ENCODE results near the gene CRACR2B. TPM values are rescaled to one million over a fixed set of nuclear protein-coding genes. Genes with fewer than 3 reads are reported as not detected.

CRACR2B gene
- total and polyA plus RNA-seq, 2 donors from 2014 or later = 16.5 to 22.6 TPM

DNA sequence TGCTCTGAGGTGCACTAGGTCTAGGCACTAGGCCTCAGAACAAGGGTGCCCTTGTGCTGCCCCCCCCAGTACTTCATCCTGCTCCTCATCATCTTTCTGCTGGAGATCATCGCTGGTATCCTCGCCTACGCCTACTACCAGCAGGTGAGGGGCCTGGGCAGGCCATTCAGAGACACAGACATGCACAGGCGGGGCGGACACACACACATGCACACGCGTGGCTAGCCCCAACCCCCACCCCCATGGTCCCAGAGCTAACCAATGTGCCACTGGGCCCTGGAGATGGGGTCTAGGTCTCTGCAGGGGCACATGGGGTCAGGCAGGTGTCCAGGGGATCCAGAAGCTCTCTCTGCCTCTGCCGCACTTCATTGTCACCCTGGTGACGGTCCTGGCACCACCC, 9.0 kb downstream of the CRACR2B start:
- DNase-seq = no peak
- H3K27ac ChIP-seq (ENCODE audit: low read depth in 2 of 2, low read length in 2 of 2) = no peak overlapping the region

DNA sequence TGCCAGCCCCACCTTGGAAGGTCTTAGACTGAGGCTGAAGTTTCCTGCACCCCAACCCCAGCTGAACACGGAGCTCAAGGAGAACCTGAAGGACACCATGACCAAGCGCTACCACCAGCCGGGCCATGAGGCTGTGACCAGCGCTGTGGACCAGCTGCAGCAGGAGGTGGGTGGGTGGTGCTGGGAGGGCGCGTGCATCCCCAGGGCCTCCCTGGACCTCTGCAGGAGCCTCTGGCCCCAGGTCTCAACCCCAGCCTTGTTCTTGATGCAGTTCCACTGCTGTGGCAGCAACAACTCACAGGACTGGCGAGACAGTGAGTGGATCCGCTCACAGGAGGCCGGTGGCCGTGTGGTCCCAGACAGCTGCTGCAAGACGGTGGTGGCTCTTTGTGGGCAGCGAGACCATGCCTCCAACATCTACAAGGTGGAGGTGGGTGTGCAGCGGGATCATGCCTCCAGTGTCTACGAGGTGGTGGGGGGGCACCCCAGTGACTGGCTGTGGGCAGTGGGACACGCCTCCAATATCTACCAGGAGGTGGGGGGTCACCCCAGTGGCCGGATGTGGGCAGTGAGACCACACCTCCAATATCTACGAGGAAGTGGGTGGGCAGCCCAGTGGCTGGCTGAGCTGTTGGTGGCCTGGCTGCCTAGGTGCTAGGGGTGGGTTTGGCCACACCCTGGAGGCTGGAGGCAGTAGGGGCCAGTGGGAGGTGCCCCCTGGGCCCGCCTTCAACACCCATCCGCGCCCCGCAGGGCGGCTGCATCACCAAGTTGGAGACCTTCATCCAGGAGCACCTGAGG, 9.7 kb downstream of the CRACR2B start:
- Histone ChIP-seq H3K4me3 (ENCODE audit: low read length in 3 of 3) (no peak overlapping the region), H3K9ac (ENCODE audit: low read length in 3 of 3) (no peak overlapping the region), H3K27me3 (ENCODE audit: control insufficient read depth, insufficient read depth, low read length) (no peaks in the 10 kb centered on the region), H3K27ac (ENCODE audit: low read depth in 2 of 2, low read length in 2 of 2) (no peak overlapping the region), H3K36me3 (ENCODE audit: control insufficient read depth in 2 of 3, insufficient read depth in 3 of 3, low read length in 3 of 3) (peaks cover 0 to 34% (median 10%) of the 10 kb centered on the region in 3 donors), H3K9me3 (ENCODE audit: control insufficient read depth in 2 of 3, insufficient read depth in 1 of 3, low read length in 3 of 3) (no peaks in the 10 kb centered on the region), H3K4me1 (ENCODE audit: control insufficient read depth in 2 of 3, insufficient read depth in 2 of 3, low read depth in 1 of 3, low read length in 3 of 3) (peaks cover 0 to 37% (median 12%) of the 10 kb centered on the region in 3 donors)
- intact Hi-C loops (cut with DNase I) = no loop called here
- FAIRE-seq (no peak), DNase-seq (no peak)
- TF ChIP-seq, protein P1, sequence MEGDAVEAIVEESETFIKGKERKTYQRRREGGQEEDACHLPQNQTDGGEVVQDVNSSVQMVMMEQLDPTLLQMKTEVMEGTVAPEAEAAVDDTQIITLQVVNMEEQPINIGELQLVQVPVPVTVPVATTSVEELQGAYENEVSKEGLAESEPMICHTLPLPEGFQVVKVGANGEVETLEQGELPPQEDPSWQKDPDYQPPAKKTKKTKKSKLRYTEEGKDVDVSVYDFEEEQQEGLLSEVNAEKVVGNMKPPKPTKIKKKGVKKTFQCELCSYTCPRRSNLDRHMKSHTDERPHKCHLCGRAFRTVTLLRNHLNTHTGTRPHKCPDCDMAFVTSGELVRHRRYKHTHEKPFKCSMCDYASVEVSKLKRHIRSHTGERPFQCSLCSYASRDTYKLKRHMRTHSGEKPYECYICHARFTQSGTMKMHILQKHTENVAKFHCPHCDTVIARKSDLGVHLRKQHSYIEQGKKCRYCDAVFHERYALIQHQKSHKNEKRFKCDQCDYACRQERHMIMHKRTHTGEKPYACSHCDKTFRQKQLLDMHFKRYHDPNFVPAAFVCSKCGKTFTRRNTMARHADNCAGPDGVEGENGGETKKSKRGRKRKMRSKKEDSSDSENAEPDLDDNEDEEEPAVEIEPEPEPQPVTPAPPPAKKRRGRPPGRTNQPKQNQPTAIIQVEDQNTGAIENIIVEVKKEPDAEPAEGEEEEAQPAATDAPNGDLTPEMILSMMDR (IDR thresholded peaks at IDR 0.05; ENCODE audit: borderline replicate concordance, extremely low read depth, insufficient read depth) = no peak

More for the DNA sequence above, 9.0 kb downstream of the CRACR2B start:
- Histone ChIP-seq H3K9ac (ENCODE audit: low read length in 3 of 3) (no peak overlapping the region), H3K9me3 (ENCODE audit: control insufficient read depth in 2 of 3, insufficient read depth in 1 of 3, low read length in 3 of 3) (no peaks in the 10 kb centered on the region), H3K27me3 (ENCODE audit: control insufficient read depth, insufficient read depth, low read length) (no peaks in the 10 kb centered on the region), H3K36me3 (ENCODE audit: control insufficient read depth in 2 of 3, insufficient read depth in 3 of 3, low read length in 3 of 3) (peaks cover 0 to 34% (median 10%) of the 10 kb centered on the region in 3 donors), H3K4me1 (ENCODE audit: control insufficient read depth in 2 of 3, insufficient read depth in 2 of 3, low read depth in 1 of 3, low read length in 3 of 3) (peaks cover 0 to 43% (median 12%) of the 10 kb centered on the region in 3 donors), H3K4me3 (ENCODE audit: low read length in 3 of 3) (no peak overlapping the region)
- intact Hi-C loops (cut with DNase I) = no loop called here
- FAIRE-seq = no peak
- TF ChIP-seq, protein P1 (IDR thresholded peaks at IDR 0.05; ENCODE audit: borderline replicate concordance, extremely low read depth, insufficient read depth) = no peak

DNA sequence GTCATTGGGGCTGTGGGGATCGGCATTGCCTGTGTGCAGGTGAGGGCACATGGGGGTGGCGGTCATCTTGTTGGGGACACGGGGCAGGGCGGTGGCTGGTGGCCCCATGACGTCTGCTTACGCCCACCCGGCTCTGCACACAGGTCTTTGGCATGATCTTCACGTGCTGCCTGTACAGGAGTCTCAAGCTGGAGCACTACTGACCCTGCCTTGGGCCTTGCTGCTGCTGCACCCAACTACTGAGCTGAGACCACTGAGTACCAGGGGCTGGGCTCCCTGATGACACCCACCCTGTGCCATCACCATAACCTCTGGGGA, 10.2 kb downstream of the CRACR2B start:
- H3K9me3 ChIP-seq (ENCODE audit: control insufficient read depth in 2 of 3, insufficient read depth in 1 of 3, low read length in 3 of 3) = no peaks in the 10 kb centered on the region
- no peaks in the 10 kb centered on the region for H3K27me3 ChIP-seq (ENCODE audit: control insufficient read depth, insufficient read depth, low read length)
- H3K9ac ChIP-seq (ENCODE audit: low read length in 3 of 3) = no peak overlapping the region
- peaks cover 0 to 34% (median 10%) of the 10 kb centered on the region in 3 donors for H3K36me3 ChIP-seq (ENCODE audit: control insufficient read depth in 2 of 3, insufficient read depth in 3 of 3, low read length in 3 of 3)
- intact Hi-C loops (cut with DNase I) = no loop called here
- no peak overlapping the region for H3K27ac ChIP-seq (ENCODE audit: low read depth in 2 of 2, low read length in 2 of 2)
- FAIRE-seq (no peak), DNase-seq (no peak)
- H3K4me1 ChIP-seq (ENCODE audit: control insufficient read depth in 2 of 3, insufficient read depth in 2 of 3, low read depth in 1 of 3, low read length in 3 of 3) = peaks cover 0 to 36% (median 12%) of the 10 kb centered on the region in 3 donors
- TF ChIP-seq, protein P1 (IDR thresholded peaks at IDR 0.05; ENCODE audit: borderline replicate concordance, extremely low read depth, insufficient read depth) = no peak
- H3K4me3 ChIP-seq (ENCODE audit: low read length in 3 of 3) = no peak overlapping the region

Measured in kidney (tissue), 14 donors.